ENCODE results near the gene DPF3.

- no peak for TF ChIP-seq CTCF (IDR thresholded peaks at IDR 0.05)
- TF ChIP-seq POLR2A (IDR thresholded peaks at IDR 0.05): no peak
Observed at GRCh38 chr14:72673179-72673578, 220.7 kb downstream of the DPF3 start.

Measured in heart left ventricle (tissue), 13 donors.